Naive thymus-derived CD8-positive, alpha-beta T cell (primary cell): Measurements from ENCODE around the gene BIRC5. TPM values are rescaled to one million over a fixed set of nuclear protein-coding genes. Genes with fewer than 3 reads are reported as not detected.
A peak's percentile ranks its signal among the peaks of the same experiment; 100 is the strongest.
"Not testable (repeated sequence)": the region's sequence is repeated elsewhere in the genome, so short reads cannot be mapped to it uniquely, and the experiment has no call there.

Experiments
- ATAC-seq, 2 donors: fragments of 150-1000 bp; cut with Tn5 transposase in 1 of 2; sonication (Bioruptor Pico), chemical (Tn5 transposase) in 1 of 2; 1 replicate in 1 of 2; 2 replicates in 1 of 2; pipeline ENCODE4 v1.10.0; 2021; ENCODE audit warnings: mild to moderate bottlenecking in 2 of 2, moderate library complexity in 2 of 2
- POLR2A ChIA-PET: fragments of 350-600 bp; sonication (Branson Sonifier 250); formaldehyde crosslinking; loops from one replicate; lab custom pipeline; 2021; ENCODE audit warnings: antibody characterized with exemption; lab: Charles Lee
- DNase-seq, 10 donors: peaks; one replicate each; pipeline versions ENCODE4 v3.0.0 to v3.0.0-alpha.2; 2020 to 2022
- H3K27ac Mint-ChIP-seq, 10 donors: one replicate each; pipeline ENCODE4 v1.8.0; 2020 to 2022; ENCODE audit warnings: mild to moderate bottlenecking in 10 of 10, mixed read lengths in 10 of 10, moderate library complexity in 4 of 10, inconsistent platforms in 1 of 10
- H3K27me3 Mint-ChIP-seq, 5 donors: one replicate each; pipeline ENCODE4 v1.8.0; 2021 to 2022; ENCODE audit warnings: mixed read lengths in 5 of 5
- H3K36me3 Mint-ChIP-seq, 3 donors: one replicate each; pipeline ENCODE4 v1.8.0; 2020 to 2022; ENCODE audit warnings: mixed read lengths in 3 of 3, mild to moderate bottlenecking in 2 of 3, inconsistent platforms in 1 of 3
- H3K4me1 Mint-ChIP-seq, 4 donors: one replicate each; pipeline ENCODE4 v1.8.0; 2021 to 2022; ENCODE audit warnings: mixed read lengths in 4 of 4
- H3K4me3 Mint-ChIP-seq, 10 donors: one replicate each; pipeline ENCODE4 v1.8.0; 2020 to 2022; ENCODE audit warnings: mild to moderate bottlenecking in 10 of 10, mixed read lengths in 10 of 10, moderate library complexity in 6 of 10, inconsistent platforms in 1 of 10
- H3K9me3 Mint-ChIP-seq, 9 donors: one replicate each; pipeline ENCODE4 v1.8.0; 2020 to 2022; ENCODE audit warnings: mixed read lengths in 9 of 9, mild to moderate bottlenecking in 3 of 9, inconsistent platforms in 1 of 9, moderate library complexity in 1 of 9
- polyA plus RNA-seq, 3 donors: library from polyadenylated mRNA; unstranded; fragments of 300-500 nt; fragmentation: Illumina TruSeq; gene quantifications; one replicate each; pipeline ENCODE4 v1.2.3, GENCODE V29; 2021
- total RNA-seq, 8 experiments: library from RNA in 2 of 8; stranded (reverse) in 2 of 8; gene quantifications; one replicate each; pipeline ENCODE4 v1.2.3 and lab custom pipeline; 2021 to 2026

Gene BIRC5
- total and polyA plus RNA-seq, 5 experiments from 2014 or later, result 0.30 TPM; not detected in 4

DNA sequence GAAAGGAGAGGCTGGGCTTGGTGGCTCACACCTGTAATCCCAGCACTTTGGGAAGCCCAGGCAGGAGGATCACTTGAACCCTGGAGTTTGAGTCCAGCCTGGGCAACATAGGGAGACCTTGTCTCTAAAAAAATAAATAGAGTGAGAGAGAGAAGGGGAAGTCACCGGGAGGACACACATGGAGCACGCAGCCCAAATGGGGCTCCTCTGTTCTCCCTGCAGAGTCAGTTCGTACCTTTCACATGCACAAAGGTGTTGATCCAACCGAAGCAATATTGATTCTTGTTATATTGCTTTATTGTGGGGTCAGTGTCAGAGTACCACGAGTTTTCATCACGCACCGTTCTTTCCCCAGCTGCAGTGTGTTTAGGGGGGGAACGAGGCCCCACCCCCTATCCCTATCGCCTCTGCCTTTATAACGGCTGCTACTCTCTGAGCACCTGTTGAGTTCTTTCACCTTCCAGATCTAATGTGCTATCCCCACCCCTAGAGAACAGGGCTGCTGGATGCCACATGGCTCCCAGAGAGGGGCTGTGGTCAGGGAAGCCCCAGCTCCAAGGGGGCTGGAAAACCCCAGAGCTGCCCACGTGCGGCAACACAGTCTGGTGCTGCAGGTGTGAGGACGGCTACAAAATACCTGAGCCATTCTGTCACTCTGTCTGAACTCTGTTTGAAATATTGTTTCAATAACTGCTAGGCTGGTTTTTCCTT lies 16.4 kb downstream of the BIRC5 start:
- H3K27me3 Mint-ChIP-seq, result peaks cover 9 to 59% (median 25%) of the 10 kb centered on the region in 5 donors
- H3K4me3 Mint-ChIP-seq, result no peak overlapping the region
- DNase-seq, result no peak
- no peaks in the 10 kb centered on the region for H3K9me3 Mint-ChIP-seq
- ATAC-seq, result peak in 1 of 2 donors; percentile 16
- no peaks in the 10 kb centered on the region for H3K36me3 Mint-ChIP-seq
- peaks cover 3 to 21% (median 13%) of the 10 kb centered on the region in 4 donors for H3K4me1 Mint-ChIP-seq
- POLR2A ChIA-PET, result interaction anchor here (1.0 kb wide), 1 partner anchor 20 kb away, joined by 3 read pairs; no protein-coding TSS in a partner anchor
- H3K27ac Mint-ChIP-seq, result no peak overlapping the region

DNA sequence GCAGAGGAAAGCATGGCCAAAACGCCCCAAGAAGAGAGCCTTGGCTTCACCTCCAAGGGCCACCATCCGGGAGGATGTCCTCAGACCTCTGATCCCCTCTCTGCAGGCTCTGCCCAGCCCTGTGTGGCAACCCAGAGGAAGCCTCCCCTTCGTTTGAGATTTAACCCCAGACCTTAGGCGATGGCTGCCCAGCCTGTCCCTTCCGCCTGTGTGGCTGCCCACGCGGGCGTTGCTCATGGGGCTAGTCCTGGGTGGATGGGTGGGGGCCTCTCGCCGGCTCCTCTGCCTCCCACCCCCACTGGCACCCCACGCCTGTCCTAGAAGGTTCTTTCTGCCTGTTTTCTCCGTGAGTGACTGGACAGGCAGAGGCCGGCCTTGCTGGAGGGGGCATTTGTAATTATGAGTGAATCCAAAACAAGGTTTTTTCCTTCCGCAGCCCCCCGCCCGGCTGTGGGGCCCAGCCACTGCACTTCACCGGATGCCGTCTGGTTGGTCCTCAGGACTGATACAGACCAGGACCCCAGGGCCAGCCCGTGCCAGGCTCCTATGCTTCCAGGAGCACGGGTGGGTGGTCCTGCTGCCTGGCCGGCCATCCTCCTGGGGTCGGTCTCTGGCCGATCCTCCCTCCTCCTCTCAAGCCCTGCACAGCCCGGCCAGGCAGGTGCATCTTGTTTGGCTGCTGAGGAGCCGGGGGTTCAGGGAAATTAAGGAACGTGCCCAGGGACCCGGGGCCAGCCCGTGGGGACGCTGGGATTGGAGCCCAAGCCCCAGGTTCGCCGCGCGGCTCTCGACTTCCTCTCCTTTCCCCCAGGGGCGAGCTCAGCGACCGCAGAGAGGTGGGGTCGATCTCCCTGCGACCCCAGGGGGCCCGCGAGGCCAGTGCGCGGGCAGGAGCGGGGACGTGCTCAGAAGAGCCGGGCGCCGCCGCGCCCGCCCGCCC lies 17.2 kb downstream of the BIRC5 start, which contains the start of gene TMEM235:
Gene TMEM235, plus strand, starts transcription at position 636 of the 940 bp plus-strand sequence. CDS start 393 bp downstream, outside the sequence.
- no peak for ATAC-seq
- Mint-ChIP-seq H3K27ac (no peak within 1 kb of the TSS), H3K4me3 (peak within 1 kb of the TSS in 4 of 10 donors; percentile 8 to 71 (median 61)), H3K9me3 (no peaks in the 10 kb centered on the region), H3K36me3 (no peaks in the 10 kb centered on the region), H3K4me1 (peaks cover 3 to 21% (median 13%) of the 10 kb centered on the region in 4 donors), H3K27me3 (peaks cover 9 to 59% (median 25%) of the 10 kb centered on the region in 5 donors)
- DNase-seq, result no peak
- POLR2A ChIA-PET, result no interaction called here

DNA sequence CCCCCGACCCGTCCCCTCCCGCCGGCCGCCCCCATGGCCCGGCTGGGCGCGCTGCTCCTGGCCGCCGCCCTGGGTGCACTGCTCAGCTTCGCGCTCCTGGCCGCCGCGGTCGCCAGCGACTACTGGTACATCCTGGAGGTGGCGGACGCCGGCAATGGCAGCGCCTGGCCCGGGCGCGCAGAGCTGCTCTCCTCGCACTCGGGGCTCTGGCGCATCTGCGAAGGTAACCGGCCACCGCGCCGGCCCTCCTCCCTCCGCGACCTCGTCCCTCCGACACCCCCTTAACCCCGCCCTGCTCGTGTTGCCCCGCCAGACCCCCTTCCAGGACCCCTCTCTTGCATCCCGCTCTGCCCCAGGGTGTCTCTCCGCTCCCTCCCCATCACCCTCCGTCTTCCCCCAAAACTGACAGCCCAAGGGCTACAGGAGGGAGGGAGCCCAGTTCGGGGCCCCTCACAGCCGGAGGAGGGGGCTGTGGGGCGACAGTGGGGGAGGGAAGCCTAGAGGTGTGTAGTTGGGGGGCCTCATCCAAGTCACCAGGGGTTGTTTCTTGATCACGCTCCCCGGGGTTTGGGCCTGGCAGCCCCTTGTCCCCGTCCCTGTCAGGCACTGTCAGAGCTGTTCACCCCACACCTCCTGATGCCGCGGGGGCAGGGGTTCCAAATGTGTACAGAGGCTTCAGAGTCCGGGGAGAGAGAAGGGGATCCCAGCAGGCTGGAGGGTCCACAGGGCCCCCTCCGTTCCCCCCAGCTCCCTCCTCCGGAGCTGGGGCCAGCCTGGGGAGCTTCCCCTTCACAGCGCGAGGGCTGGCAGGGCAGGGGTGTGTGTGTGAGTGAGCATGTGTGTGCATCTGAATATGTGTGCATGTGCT lies 18.2 kb downstream of the BIRC5 start:
- H3K4me3 Mint-ChIP-seq, result peak overlapping the region in 4 of 10 donors; percentile 16 to 71 (median 61)
- POLR2A ChIA-PET, result no interaction called here
- peaks cover 9 to 51% (median 25%) of the 10 kb centered on the region in 5 donors for H3K27me3 Mint-ChIP-seq
- ATAC-seq, result peak; percentile 87 to 91
- peak in 4 of 10 donors; percentile 32 to 35 (median 32) for DNase-seq
- peak overlapping the region in 1 of 10 donors; percentile 29 for H3K27ac Mint-ChIP-seq
- no peaks in the 10 kb centered on the region for H3K36me3 Mint-ChIP-seq
- peaks cover 3 to 21% (median 9%) of the 10 kb centered on the region in 4 donors for H3K4me1 Mint-ChIP-seq
- H3K9me3 Mint-ChIP-seq, result no peaks in the 10 kb centered on the region

DNA sequence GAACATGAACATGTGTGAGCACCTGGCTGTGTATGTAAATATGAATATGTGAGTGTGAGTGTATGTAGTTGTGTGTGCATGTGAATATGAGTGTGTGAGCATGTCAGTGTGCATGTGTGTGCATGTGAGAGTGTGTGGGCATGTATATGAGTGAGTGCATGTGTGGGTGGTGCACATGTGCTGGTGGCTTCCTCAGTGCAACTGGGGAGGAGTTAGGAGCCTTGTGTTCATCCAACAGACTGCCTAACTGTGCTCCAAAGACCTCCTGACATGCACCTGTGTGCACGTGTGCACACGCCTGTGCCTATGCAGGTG lies 18.8 kb downstream of the BIRC5 start:
- Mint-ChIP-seq H3K9me3 (no peaks in the 10 kb centered on the region), H3K4me3 (peak overlapping the region in 3 of 10 donors; percentile 6 to 57 (median 16)), H3K4me1 (peaks cover 3 to 21% (median 9%) of the 10 kb centered on the region in 4 donors), H3K27me3 (peaks cover 9 to 47% (median 22%) of the 10 kb centered on the region in 5 donors), H3K36me3 (no peaks in the 10 kb centered on the region), H3K27ac (peak overlapping the region in 1 of 10 donors; percentile 29)
- DNase-seq, result no peak
- ATAC-seq, result no peak
- POLR2A ChIA-PET, result no interaction called here

DNA sequence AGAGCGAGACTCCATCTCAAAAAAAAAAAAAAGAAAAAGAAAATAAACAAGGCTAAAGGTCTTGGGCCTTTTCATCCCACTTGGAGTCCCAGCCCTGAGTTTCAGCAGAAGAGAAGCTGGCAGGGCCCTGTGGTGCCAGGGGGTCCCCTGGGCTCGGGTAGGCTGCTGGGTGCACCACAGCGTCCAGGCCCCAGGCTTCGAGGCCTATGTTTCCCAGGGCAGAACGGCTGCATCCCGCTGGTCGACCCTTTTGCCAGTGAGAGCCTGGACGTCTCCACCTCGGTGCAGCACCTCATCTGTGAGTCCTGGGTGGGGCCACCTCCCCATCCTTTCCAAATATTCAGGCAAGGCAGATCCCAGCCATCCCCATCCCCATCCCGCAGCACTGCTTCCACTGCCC lies 19.6 kb downstream of the BIRC5 start:
- H3K27ac Mint-ChIP-seq, result no peak overlapping the region
- POLR2A ChIA-PET, result no interaction called here
- DNase-seq (no peak), ATAC-seq (no peak)
- peaks cover 9 to 41% (median 22%) of the 10 kb centered on the region in 5 donors for H3K27me3 Mint-ChIP-seq
- no peaks in the 10 kb centered on the region for H3K9me3 Mint-ChIP-seq
- peaks cover 3 to 21% (median 9%) of the 10 kb centered on the region in 4 donors for H3K4me1 Mint-ChIP-seq
- H3K36me3 Mint-ChIP-seq, result no peaks in the 10 kb centered on the region
- H3K4me3 Mint-ChIP-seq, result no peak overlapping the region

DNA sequence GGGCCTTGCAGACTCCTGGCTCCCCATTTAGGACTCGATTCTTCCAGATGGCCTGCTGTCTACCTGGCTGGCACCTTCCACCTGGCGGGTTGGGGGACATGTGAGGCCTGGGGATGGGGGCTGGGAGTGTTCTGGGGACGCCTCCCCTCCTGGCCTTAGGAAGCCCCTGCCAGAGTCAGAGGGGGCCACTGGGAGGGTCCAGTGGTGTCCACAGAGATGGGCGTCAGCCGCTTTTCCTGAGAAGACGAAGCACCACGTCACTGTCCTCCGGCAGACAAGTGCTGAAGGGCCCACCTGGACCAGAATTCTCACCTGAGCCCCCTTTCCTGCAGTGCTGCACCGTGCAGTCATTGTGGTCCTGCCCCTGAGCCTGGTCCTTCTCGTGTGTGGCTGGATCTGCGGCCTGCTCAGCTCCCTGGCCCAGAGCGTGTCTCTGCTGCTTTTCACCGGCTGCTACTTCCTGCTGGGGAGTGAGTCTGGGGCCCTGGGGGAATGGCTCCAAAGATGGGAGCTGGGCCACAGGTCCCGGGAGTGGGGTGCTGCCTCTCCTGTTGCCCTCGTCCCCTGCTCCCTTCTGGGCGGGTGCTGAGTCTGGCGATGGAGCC lies 20.3 kb downstream of the BIRC5 start:
- H3K9me3 Mint-ChIP-seq, result no peaks in the 10 kb centered on the region
- no peak for DNase-seq
- ATAC-seq, result no peak
- H3K27me3 Mint-ChIP-seq, result peaks cover 9 to 36% (median 22%) of the 10 kb centered on the region in 5 donors
- H3K27ac Mint-ChIP-seq, result no peak overlapping the region
- POLR2A ChIA-PET, result no interaction called here
- peaks cover 3 to 21% (median 9%) of the 10 kb centered on the region in 4 donors for H3K4me1 Mint-ChIP-seq
- H3K4me3 Mint-ChIP-seq, result no peak overlapping the region
- H3K36me3 Mint-ChIP-seq, result no peaks in the 10 kb centered on the region

DNA sequence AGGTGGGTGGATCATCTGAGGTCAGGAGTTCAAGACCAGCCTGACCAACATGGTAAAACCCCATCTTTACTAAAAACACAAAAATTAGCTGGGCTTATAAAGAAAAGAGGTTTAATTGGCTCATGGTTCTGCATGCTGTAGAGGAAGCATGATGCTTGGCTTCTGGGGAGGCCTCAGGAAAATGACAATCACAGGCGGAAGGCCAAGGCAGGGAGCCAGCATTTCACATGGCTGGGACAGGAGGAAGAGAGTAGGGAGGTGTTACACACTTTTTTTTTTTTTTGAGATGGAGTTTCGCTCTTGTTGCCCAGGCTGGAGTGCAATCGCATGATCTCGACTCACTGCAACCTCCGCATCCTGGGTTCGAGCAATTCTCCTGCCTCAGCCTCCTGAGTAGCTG lies 21.0 kb downstream of the BIRC5 start:
- H3K27me3 Mint-ChIP-seq, result peaks cover 9 to 34% (median 22%) of the 10 kb centered on the region in 5 donors
- H3K36me3 Mint-ChIP-seq, POLR2A ChIA-PET, ATAC-seq, H3K9me3 Mint-ChIP-seq, H3K4me3 Mint-ChIP-seq, DNase-seq: not testable (repeated sequence)
- peaks cover 3 to 21% (median 9%) of the 10 kb centered on the region in 4 donors for H3K4me1 Mint-ChIP-seq
- H3K27ac Mint-ChIP-seq, result peak overlapping the region in 1 of 10 donors; percentile 40

DNA sequence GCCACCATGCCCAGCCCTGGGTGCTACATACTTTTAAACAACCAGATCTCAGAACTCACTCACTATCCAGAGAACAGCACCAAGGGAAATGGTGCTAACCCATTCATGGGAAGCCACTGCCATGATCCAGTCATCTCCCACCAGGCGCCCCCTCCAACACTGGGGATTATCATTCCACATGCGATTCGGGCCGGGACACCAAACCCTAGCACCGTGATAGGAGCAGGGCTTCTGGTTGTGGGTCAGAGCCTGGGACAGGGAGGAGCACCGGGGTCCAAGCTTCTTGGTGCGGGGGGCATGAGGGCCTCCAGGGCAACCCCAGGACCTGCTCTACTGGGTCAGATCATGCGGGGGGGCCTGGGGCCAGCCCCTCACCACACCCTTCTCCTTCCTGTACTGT lies 21.8 kb downstream of the BIRC5 start:
- Mint-ChIP-seq H3K9me3 (no peaks in the 10 kb centered on the region), H3K4me1 (peaks cover 3 to 17% (median 7%) of the 10 kb centered on the region in 4 donors), H3K36me3 (no peaks in the 10 kb centered on the region), H3K4me3 (no peak overlapping the region), H3K27ac (no peak overlapping the region), H3K27me3 (peaks cover 4 to 26% (median 17%) of the 10 kb centered on the region in 5 donors)
- POLR2A ChIA-PET, result no interaction called here
- DNase-seq, result no peak
- no peak for ATAC-seq

DNA sequence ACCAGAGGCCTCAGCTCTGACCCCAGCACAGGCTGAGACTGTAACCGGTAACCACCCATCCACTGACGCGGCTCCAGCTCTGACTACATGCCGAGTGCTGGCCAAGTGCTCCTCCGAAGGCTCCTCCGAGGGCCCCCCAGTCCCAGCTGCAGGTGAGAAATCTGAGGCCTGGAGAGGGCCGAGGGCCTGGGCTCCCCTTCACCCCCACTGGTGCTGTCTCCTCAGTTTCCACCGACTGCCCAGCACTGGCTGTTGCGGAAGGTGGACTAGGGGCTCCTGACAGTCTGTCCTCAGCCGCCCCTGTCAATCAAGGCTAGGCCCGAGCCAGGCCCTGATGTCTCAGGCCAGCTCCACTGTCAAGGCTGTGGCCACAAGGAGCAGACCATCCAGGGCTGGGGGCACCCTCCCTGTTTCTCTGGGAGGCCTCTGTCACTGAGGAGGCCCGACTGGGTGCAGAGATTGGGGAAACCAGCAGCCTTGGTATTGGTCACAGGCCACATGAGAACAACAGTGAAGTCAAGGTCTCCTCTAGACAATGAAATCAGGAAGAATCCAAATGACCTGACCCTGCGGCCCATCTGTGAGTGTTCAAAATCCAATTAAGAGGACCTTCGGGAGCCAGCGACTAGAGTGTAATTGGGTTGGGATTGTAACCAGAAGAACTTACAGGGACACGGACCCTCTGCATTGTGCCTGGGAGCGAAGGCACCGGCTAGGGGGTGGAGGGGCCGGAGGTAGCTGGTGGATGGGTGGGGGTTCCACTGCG lies 22.5 kb downstream of the BIRC5 start:
- Mint-ChIP-seq H3K4me1 (peaks cover 4 to 11% (median 7%) of the 10 kb centered on the region in 4 donors), H3K27ac (peak overlapping the region in 1 of 10 donors; percentile 85), H3K36me3 (no peaks in the 10 kb centered on the region), H3K9me3 (no peaks in the 10 kb centered on the region), H3K4me3 (no peak overlapping the region), H3K27me3 (peaks cover 4 to 19% (median 12%) of the 10 kb centered on the region in 5 donors)
- POLR2A ChIA-PET, result interaction anchor here (1.4 kb wide), 1 partner anchor 17 kb away, joined by 4 read pairs; no protein-coding TSS in a partner anchor
- ATAC-seq (no peak), DNase-seq (no peak)

DNA sequence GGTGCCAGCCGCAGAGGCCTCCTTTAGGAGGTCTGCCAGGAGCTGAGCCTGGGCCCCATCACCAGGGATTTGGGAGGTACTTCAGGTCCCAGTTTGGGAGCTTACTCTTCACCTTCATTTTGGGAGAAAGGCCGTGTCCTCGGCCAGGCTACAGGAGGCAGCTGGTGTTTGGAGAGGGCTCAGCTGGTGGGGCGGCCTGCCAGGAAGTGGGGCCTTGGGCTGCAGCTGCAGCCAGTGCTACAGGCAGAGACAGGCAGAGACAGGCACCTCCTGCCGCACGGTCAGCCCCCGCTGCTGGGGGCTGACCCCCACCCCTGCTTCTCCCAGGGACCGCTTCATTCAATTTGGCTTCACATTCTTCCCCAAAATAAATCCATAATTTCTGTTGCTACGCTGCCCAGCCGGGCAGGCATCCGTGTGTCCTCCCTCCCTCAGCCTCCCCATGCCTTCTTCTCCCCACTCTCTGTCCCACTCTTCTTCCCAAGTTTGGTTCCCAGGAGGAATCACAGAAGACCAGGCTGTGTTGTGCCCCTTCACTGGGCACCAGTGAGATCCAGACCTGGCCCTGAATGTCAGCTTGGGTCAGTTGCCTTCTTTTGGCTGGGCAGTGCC lies 23.5 kb downstream of the BIRC5 start:
- Mint-ChIP-seq H3K9me3 (no peaks in the 10 kb centered on the region), H3K4me3 (no peak overlapping the region), H3K4me1 (peaks cover 3 to 7% (median 4%) of the 10 kb centered on the region in 4 donors), H3K27me3 (peaks cover 4 to 12% (median 6%) of the 10 kb centered on the region in 5 donors), H3K27ac (peak overlapping the region in 1 of 10 donors; percentile 44), H3K36me3 (no peaks in the 10 kb centered on the region)
- DNase-seq (no peak), ATAC-seq (no peak)
- POLR2A ChIA-PET, result interaction anchor here (1.4 kb wide), 1 partner anchor 18 kb away, joined by 4 read pairs; no protein-coding TSS in a partner anchor
